ENCODE data around the gene ITPRIP. TPM values are rescaled to one million over a fixed set of nuclear protein-coding genes. Genes with fewer than 3 reads are reported as not detected.

ITPRIP gene
- total RNA-seq, 1 donor from 2014 or later, result 27.6 TPM

DNA sequence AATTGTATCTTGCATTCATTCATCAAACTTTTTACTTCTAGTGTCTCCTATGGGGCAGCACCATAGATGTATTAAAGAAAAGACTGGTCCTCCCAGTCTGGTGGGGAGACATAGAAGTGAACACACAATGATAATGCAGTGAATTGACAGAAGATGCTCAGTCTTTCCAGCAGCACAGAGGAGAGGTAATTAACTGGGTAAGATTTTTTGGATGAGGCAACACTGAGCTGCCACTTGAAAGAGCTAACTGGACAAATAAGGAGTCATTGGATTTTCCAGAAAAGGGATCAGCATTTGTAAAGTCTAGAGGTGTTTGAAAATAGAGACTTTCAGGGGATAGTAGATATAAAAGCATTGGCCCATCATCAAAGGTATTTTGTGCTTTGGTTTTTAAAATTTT is 7.2 kb upstream of the ITPRIP start:
- intact Hi-C loops (cut with micrococcal nuclease), result no loop called here
- ATAC-seq, result no peak
- no peak for DNase-seq

GRCh38 chr10:104344219-104344618 is 6.0 kb upstream of the ITPRIP start:
- ATAC-seq (peak; percentile 75), DNase-seq (no peak)
- intact Hi-C loops (cut with micrococcal nuclease), result loop anchor here (5.0 kb wide), 1 partner anchor 37 kb away; no protein-coding TSS in a partner anchor

DNA sequence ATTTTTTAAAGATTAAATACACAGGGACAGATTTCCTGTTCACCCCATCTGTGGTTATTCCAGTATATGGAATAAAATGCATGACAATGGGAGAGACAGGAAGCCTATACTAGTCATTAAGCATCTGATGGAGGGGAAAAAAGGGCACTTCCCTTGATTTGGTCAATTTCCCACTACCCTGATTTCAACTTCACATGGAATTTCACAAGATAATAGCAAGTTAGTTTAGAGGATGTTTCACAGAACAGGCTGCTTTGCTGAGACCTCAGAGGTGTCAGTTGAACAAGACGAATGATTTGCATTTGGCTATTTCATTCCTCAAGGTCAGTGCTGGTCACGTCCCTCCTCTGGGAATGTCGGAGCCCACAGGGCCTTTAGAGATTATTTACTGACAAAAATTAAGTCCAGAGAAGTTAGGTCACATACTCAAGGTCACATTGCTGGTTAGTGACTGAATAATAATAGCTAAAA is 4.7 kb upstream of the ITPRIP start:
- intact Hi-C loops (cut with micrococcal nuclease), result loop anchor here (5.0 kb wide), 1 partner anchor 36 kb away; no protein-coding TSS in a partner anchor
- DNase-seq (no peak), ATAC-seq (no peak)

GRCh38 chr10:104340641-104341040 is 2.4 kb upstream of the ITPRIP start:
- intact Hi-C loops (cut with micrococcal nuclease), result loop anchor here (5.0 kb wide), 1 partner anchor 33 kb away; no protein-coding TSS in a partner anchor
- ATAC-seq, result no peak
- DNase-seq, result no peak

DNA sequence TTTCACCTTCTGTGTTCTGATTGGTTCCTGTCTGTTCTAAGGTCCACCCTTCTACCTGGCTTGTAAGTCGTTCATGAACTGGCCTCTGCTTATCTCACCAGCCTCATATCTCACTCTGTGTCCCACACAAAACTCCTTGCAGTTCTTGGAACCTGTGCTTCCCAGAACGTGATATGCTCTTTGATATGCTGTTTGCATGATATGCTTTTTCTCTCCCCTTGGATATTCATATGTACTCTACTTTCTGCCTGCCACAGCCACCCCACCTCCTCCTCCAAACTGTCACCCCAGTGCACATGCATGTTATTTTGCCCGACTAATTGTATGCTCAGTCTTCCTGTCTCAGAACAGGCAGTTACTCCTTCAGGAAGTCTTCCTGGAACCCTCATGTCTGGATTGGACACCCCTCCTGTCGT is 1.9 kb upstream of the ITPRIP start:
- ATAC-seq, result peak; percentile 13
- intact Hi-C loops (cut with micrococcal nuclease), result loop anchor here (5.0 kb wide), 1 partner anchor 33 kb away; no protein-coding TSS in a partner anchor
- DNase-seq, result no peak

DNA sequence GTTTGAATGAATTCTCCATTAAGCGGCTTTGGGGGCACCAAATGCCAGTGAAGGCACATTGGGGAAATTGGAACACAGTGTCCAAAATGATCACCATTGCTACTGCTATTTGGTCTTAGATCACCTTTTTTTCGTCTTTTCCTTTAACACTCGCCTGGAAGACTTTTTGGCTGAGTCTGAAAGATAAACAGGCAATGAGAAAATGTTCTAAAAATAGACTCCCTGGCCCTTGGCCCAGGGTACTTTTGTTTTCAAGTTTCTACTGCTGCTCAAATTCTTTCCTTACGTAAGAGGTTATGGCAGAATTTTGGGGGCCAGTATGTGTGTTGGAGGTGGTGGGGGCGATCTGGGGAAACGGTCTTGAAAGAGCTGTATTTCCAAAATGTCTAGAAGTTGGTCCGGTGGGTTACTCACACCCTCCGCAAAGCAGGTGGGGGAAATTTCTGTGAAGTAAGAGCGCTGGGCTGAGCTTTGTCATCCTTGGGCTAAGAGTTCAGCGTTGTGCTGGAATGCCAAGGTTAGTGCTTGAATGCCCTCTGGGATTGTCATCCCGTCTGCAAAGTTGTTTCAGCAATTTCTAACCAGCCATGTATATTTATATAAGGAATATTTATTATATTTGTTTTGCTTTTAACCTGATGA is 1.3 kb upstream of the ITPRIP start:
- ATAC-seq, result peak; percentile 42
- no peak for DNase-seq
- intact Hi-C loops (cut with micrococcal nuclease), result loop anchor here (5.0 kb wide), 1 partner anchor 32 kb away; no protein-coding TSS in a partner anchor

GRCh38 chr10:104337521-104337984 is 712 bp downstream of the ITPRIP start:
- peak; percentile 61 for DNase-seq
- intact Hi-C loops (cut with micrococcal nuclease), result no loop called here
- ATAC-seq, result peak; percentile 30

DNA sequence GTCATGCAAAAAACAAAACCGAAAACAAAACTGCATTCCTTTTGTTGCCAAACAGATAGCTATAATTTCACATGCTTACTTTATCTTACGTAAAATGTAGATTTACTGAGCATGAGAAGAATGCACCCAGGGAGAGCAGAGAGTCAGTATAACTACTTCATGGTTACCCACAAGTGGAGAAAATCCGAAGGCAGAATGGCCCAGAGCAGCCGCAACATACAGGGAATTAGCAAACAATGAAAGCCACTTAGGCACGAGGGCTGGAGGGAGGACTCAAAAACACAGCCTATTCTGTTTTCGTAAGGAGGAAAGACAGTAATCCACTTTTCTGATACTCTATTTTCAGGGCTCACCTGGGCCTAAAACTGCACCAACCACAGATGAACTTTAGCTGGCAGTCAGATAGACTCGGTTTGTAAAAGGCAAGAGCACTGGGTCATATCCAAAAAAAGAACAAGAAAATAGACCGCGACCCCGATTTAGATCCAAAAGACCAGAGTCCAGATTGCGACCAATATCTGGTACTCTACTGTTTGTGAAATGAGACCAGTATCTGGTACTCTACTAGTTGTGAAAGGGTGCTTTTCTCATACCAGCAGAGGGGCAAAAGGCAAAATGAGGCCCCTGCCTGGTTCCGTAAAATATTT is 1.3 kb downstream of the ITPRIP start:
- intact Hi-C loops (cut with micrococcal nuclease), result no loop called here
- DNase-seq (no peak), ATAC-seq (no peak)

DNA sequence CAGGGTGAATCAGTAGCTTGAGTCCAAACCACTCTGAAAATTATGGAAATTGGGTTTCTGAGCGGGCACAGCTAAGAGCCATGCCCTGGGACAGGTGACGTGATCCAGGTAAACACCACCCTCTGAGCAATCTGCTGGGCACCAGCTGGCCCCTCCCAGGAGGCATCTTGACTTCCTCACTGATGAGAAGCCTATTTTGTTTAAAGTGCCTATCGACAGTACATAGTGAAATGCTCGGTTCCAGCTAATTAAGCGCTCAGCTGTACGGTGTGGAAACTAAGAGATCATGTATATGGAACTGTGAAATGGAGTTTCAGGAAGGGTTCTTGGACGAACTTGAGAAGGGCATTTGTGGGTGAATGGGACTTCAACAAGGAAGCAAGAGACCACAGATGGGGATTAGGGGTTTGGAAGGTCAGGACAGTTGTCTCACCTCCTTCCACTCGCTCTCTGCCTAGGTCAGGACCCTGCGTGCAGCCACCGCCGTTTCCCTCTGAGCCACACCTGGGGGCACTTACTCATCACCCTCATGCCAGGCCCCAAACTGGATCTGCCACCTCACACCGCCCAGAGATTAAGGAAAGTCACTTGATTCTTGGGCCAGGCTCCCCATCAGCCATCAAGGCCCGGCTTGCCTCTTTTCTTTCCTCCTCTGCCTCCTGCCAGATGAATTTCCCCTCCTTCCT is 3.2 kb downstream of the ITPRIP start:
- no peak for ATAC-seq
- intact Hi-C loops (cut with micrococcal nuclease), result no loop called here
- no peak for DNase-seq

GRCh38 chr10:104334561-104334960 is 3.7 kb downstream of the ITPRIP start:
- DNase-seq, result no peak
- ATAC-seq, result no peak
- intact Hi-C loops (cut with micrococcal nuclease), result no loop called here

- DNase-seq, result no peak
- no peak for ATAC-seq
- intact Hi-C loops (cut with micrococcal nuclease), result no loop called here
Observed at GRCh38 chr10:104333728-104334373, 4.4 kb downstream of the ITPRIP start.

DNA sequence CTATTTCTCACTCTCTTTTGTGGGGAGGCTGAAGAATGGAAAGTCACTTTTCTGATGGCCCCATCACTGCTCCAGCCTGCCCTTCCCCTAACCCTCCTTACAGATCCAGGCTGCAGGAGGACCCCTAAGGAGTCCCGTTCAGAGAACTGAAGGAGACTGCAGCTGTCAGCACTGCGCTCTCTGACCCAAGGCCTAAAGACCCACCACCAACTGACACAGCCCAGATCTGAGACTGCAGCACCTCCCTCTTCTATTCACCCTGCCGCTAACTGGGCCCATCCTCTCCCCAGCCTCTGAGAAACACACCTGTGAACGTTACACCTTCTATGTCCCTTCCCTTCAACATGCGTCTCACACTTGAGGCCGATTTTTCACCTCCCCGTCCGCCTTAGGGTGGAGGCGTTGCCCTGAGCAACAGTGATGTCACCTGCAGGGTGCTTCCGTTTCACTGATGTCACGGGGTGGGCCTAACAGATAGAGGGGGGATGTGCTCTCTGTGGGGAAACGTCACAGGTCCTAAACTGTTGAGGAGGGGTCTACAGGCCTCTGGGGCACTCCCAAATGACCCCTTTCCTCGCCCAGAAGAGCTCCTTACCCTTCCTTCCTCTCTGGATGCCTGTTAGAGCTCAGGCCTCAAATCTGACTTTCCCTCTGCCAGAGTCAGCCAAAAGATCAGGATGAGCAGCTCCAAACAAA is 5.1 kb downstream of the ITPRIP start:
- ATAC-seq (no peak), DNase-seq (no peak)
- intact Hi-C loops (cut with micrococcal nuclease), result no loop called here

GRCh38 chr10:104332243-104333031 is 5.8 kb downstream of the ITPRIP start:
- peak; percentile 37 for ATAC-seq
- DNase-seq, result no peak
- intact Hi-C loops (cut with micrococcal nuclease), result no loop called here

DNA sequence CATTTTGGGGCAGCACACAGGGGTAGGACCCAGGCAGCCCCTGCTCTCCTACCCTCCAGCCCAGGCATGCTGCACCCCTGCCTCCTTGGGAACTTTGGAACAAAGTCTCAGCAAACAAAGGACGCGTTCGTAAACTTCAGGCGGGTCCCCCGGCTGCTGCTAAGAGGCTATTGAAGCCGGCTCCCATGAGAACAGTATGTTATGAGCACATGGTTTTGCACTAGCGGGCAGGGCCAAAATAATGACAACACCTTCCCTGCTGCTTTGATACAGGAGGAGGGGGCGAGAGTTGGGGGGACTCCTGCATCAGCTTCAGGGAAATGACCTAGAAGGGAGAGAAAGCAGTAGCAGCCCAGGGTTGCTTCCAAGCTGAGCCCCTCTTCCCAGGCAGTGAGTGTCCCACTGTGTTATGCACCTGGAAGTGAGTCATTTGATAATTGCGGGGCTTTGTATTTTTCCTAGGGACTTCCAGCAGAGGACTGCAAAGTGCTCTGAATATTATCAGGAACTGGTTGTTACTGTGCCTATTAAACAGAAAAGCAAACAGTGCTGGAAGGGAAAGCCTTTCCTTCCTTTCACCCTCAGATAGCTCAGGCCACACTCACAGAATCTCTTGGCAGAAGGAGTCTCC is 6.9 kb downstream of the ITPRIP start:
- ATAC-seq, result peak; percentile 57
- intact Hi-C loops (cut with micrococcal nuclease), result no loop called here
- peak; percentile 71 for DNase-seq

GRCh38 chr10:104330168-104331110 is 7.8 kb downstream of the ITPRIP start:
- DNase-seq (peak; percentile 71), ATAC-seq (peak; percentile 27)
- intact Hi-C loops (cut with micrococcal nuclease), result no loop called here

- intact Hi-C loops (cut with micrococcal nuclease), result no loop called here
- no peak for DNase-seq
- ATAC-seq, result peak; percentile 6
Observed at GRCh38 chr10:104329735-104330134, 8.5 kb downstream of the ITPRIP start.

Data from left ventricle myocardium superior (tissue), 1 donor.